Activated CD4-positive, alpha-beta T cell treated with anti-CD3 and anti-CD28 coated beads, Interleukin-2, Interleukin-4, amounts not matched to agents 100 ng/mL and 50 ng/mL, durations not matched to agents 16 hours and 8 hours (primary cell): ENCODE results near the gene CORO1A.
A peak's percentile ranks its signal among the peaks of the same experiment; 100 is the strongest.
"Not testable (repeated sequence)": the region's sequence is repeated elsewhere in the genome, so short reads cannot be mapped to it uniquely, and the experiment has no call there.

Experiments used
- DNase-seq: peaks from one replicate; pipeline ENCODE4 v3.0.0-alpha.2; 2020; ENCODE audit warnings: low spot score

Gene CORO1A

GRCh38 chr16:30170145-30170544, 13.3 kb upstream of the CORO1A start:
- DNase-seq = not testable (repeated sequence)

GRCh38 chr16:30173054-30173453, 10.3 kb upstream of the CORO1A start:
- no peak for DNase-seq

- DNase-seq = not testable (repeated sequence)
Observed at GRCh38 chr16:30176876-30177275, 6.5 kb upstream of the CORO1A start.

- no peak for DNase-seq
Observed at GRCh38 chr16:30179195-30179594, 4.2 kb upstream of the CORO1A start.

GRCh38 chr16:30179931-30180330, 3.5 kb upstream of the CORO1A start:
- DNase-seq = no peak

GRCh38 chr16:30180741-30181140, 2.7 kb upstream of the CORO1A start:
- no peak for DNase-seq

GRCh38 chr16:30184096-30184890, 891 bp downstream of the CORO1A start:
- DNase-seq = peak; percentile 86

GRCh38 chr16:30184891-30185682, 1.7 kb downstream of the CORO1A start:
- DNase-seq = no peak

- peak; percentile 94 for DNase-seq
Observed at GRCh38 chr16:30185683-30186421, 2.5 kb downstream of the CORO1A start.

GRCh38 chr16:30186444-30186781, 3.0 kb downstream of the CORO1A start:
- DNase-seq = no peak

- peak; percentile 91 for DNase-seq
Observed at GRCh38 chr16:30186782-30187555, 3.6 kb downstream of the CORO1A start.

- no peak for DNase-seq
Observed at GRCh38 chr16:30187556-30187865, 4.1 kb downstream of the CORO1A start.

GRCh38 chr16:30187971-30188561, 4.7 kb downstream of the CORO1A start:
- DNase-seq = no peak

- DNase-seq = not testable (repeated sequence)
Observed at GRCh38 chr16:30191158-30191557, 7.8 kb downstream of the CORO1A start.

- DNase-seq = not testable (repeated sequence)
Observed at GRCh38 chr16:30193098-30193497, 9.7 kb downstream of the CORO1A start.

- not testable (repeated sequence) for DNase-seq
Observed at GRCh38 chr16:30193615-30194014, 10.2 kb downstream of the CORO1A start, which contains the start of the genes BOLA2B and SLX1A. BOLA2B (minus strand) TSS chr16:30193666; CDS start chr16:30193595, 71 bp downstream. SLX1A (plus strand) TSS chr16:30193875; CDS start chr16:30194085, 210 bp downstream.

- not testable (repeated sequence) for DNase-seq
Observed at GRCh38 chr16:30194172-30194925, 10.9 kb downstream of the CORO1A start.

GRCh38 chr16:30197001-30197400, 13.6 kb downstream of the CORO1A start:
- not testable (repeated sequence) for DNase-seq

GRCh38 chr16:30199049-30199448, 15.6 kb downstream of the CORO1A start, which contains the start of gene SULT1A3:
SULT1A3 (plus strand) TSS chr16:30199255; CDS start chr16:30200729, 1,474 bp downstream.
- not testable (repeated sequence) for DNase-seq

GRCh38 chr16:30199608-30200343, 16.4 kb downstream of the CORO1A start:
- not testable (repeated sequence) for DNase-seq
